ENCODE results near the gene SLC35A2. TPM values are rescaled to one million over a fixed set of nuclear protein-coding genes. Genes with fewer than 3 reads are reported as not detected.

The SLC35A2 gene
- total RNA-seq, 2 experiments from 2014 or later: 14.8 to 15.3 TPM

DNA sequence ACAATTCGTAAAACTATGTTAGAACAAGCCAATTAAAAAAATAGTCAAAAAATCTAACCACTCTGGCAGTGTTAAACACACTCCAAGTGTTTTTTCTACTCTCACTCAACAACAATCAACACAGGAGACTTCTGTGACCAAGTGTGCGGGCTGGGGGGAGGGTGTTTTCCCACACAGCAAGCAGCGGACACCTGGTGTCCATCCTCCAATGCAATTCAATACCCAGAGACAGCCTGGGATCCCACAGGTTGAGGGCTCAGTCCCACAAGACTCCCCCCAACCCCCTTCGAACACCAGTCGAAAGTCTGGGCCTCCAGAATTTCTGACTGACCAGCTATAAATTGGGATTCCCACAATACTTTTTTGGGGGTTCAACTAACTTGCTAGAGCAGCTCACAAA, 15.7 kb upstream of the SLC35A2 start:
- H3K27ac Mint-ChIP-seq: no peak overlapping the region

DNA sequence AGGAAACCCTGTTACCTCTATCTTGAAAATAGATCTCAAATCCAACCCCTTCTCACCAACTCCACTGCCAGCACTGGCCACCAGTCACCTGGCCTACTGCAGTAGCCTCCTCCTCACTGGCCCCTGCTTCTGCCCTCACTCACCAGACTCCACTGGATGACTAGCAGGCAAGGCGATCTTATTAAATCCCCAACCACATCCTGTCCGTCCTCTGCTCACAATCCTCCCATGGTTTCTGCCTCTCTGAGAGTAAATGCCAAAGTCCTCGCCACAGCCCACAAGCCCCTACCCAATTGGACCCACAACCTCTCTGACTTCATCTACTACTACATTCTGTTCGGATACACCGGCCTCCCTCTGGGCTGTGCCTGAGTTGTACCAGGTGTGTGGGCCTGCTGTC, 12.8 kb upstream of the SLC35A2 start:
- Mint-ChIP-seq H3K27me3 (ENCODE audit: low read depth) (no peaks in the 10 kb centered on the region), H3K36me3 (ENCODE audit: low read depth) (peaks cover 29% of the 10 kb centered on the region), H3K27ac (peak overlapping the region; percentile 64), H3K4me1 (ENCODE audit: low read depth) (peaks cover 38% of the 10 kb centered on the region), H3K9me3 (ENCODE audit: insufficient read depth) (no peaks in the 10 kb centered on the region), H3K4me3 (no peak overlapping the region)
- ChIA-PET POLR2A (interaction anchor here (0.9 to 1.3 kb wide), 2 partner anchors 13 to 16 kb away, joined by 3 to 7 read pairs; no protein-coding TSS in a partner anchor), CTCF (interaction anchor here (1.8 kb wide), 1 partner anchor 15 kb away, joined by 4 read pairs; no protein-coding TSS in a partner anchor)
- no peak for DNase-seq
- no peak for ATAC-seq

More for the DNA sequence above, 15.7 kb upstream of the SLC35A2 start:
- CTCF ChIA-PET: interaction anchor here (1.1 to 1.2 kb wide), 3 partner anchors 11 to 279 kb away, joined by 3 to 4 read pairs (median 3); no protein-coding TSS in a partner anchor
- Mint-ChIP-seq H3K9me3 (ENCODE audit: insufficient read depth) (no peaks in the 10 kb centered on the region), H3K36me3 (ENCODE audit: low read depth) (peaks cover 31% of the 10 kb centered on the region), H3K4me3 (no peak overlapping the region), H3K4me1 (ENCODE audit: low read depth) (peaks cover 15% of the 10 kb centered on the region), H3K27me3 (ENCODE audit: low read depth) (no peaks in the 10 kb centered on the region)
- ATAC-seq (no peak), DNase-seq (no peak)
- POLR2A ChIA-PET: interaction anchor here (1.5 kb wide), 1 partner anchor 9 kb away, joined by 6 read pairs; no protein-coding TSS in a partner anchor

GRCh38 chrX:48923771-48924170, 12.3 kb upstream of the SLC35A2 start:
- no peak for ATAC-seq
- Mint-ChIP-seq H3K36me3 (ENCODE audit: low read depth) (peaks cover 29% of the 10 kb centered on the region), H3K27me3 (ENCODE audit: low read depth) (no peaks in the 10 kb centered on the region), H3K27ac (peak overlapping the region; percentile 64), H3K4me1 (ENCODE audit: low read depth) (peaks cover 41% of the 10 kb centered on the region), H3K9me3 (ENCODE audit: insufficient read depth) (no peaks in the 10 kb centered on the region), H3K4me3 (no peak overlapping the region)
- ChIA-PET CTCF (interaction anchor here (1.8 kb wide), 1 partner anchor 16 kb away, joined by 4 read pairs; no protein-coding TSS in a partner anchor), POLR2A (interaction anchor here (0.9 to 1.3 kb wide), 2 partner anchors 13 to 16 kb away, joined by 3 to 7 read pairs; no protein-coding TSS in a partner anchor)
- no peak for DNase-seq

DNA sequence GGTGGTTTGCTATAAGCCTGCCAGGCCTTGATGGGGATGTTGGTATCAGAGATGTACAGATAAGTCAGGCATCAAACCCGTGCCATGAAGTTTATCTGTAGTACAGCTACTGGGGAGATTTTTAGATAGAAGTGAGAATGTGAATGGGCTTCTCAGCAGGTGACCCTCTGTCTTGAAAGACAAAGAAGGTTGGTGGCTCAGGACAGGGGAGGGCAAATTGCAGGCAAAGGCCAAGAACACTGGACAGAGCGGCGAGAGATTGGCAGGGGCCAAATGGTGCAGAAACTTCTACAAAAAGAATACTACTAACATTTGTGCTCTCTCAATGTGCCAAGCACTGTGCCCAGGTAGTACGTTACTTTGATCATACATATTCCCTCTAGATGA, 9.3 kb upstream of the SLC35A2 start:
- ATAC-seq (no peak), DNase-seq (no peak)
- H3K27ac Mint-ChIP-seq: peak overlapping the region; percentile 89
- POLR2A ChIA-PET: interaction anchor here (0.8 to 5.2 kb wide), 4 partner anchors 13 to 38 kb away, joined by 4 to 126 read pairs (median 5); no protein-coding TSS in a partner anchor
- peaks cover 55% of the 10 kb centered on the region for H3K4me1 Mint-ChIP-seq (ENCODE audit: low read depth)
- H3K36me3 Mint-ChIP-seq (ENCODE audit: low read depth): peaks cover 40% of the 10 kb centered on the region
- no peaks in the 10 kb centered on the region for H3K27me3 Mint-ChIP-seq (ENCODE audit: low read depth)
- no peaks in the 10 kb centered on the region for H3K9me3 Mint-ChIP-seq (ENCODE audit: insufficient read depth)
- CTCF ChIA-PET: interaction anchor here (1.1 to 1.8 kb wide), 6 partner anchors 17 to 122 kb away, joined by 3 to 23 read pairs (median 4); partner anchors contain the start of gene TFE3
- H3K4me3 Mint-ChIP-seq: peak overlapping the region; percentile 90

GRCh38 chrX:48919947-48920717, 8.7 kb upstream of the SLC35A2 start:
- Mint-ChIP-seq H3K4me1 (ENCODE audit: low read depth) (peaks cover 55% of the 10 kb centered on the region), H3K4me3 (peak overlapping the region; percentile 90), H3K27me3 (ENCODE audit: low read depth) (no peaks in the 10 kb centered on the region), H3K36me3 (ENCODE audit: low read depth) (peaks cover 38% of the 10 kb centered on the region), H3K9me3 (ENCODE audit: insufficient read depth) (no peaks in the 10 kb centered on the region), H3K27ac (peak overlapping the region; percentile 89)
- peak; percentile 36 for DNase-seq
- ChIA-PET POLR2A (interaction anchor here (0.7 to 5.2 kb wide), 9 partner anchors 10 to 123 kb away, joined by 3 to 126 read pairs (median 3); partner anchors contain the start of gene TFE3), CTCF (interaction anchor here (1.2 to 1.8 kb wide), 5 partner anchors 17 to 26 kb away, joined by 3 to 23 read pairs (median 4); no protein-coding TSS in a partner anchor)
- ATAC-seq: no peak

- peaks cover 60% of the 10 kb centered on the region for H3K4me1 Mint-ChIP-seq (ENCODE audit: low read depth)
- ATAC-seq: peak; percentile 2
Observed at GRCh38 chrX:48919360-48919841, 8.0 kb upstream of the SLC35A2 start.

DNA sequence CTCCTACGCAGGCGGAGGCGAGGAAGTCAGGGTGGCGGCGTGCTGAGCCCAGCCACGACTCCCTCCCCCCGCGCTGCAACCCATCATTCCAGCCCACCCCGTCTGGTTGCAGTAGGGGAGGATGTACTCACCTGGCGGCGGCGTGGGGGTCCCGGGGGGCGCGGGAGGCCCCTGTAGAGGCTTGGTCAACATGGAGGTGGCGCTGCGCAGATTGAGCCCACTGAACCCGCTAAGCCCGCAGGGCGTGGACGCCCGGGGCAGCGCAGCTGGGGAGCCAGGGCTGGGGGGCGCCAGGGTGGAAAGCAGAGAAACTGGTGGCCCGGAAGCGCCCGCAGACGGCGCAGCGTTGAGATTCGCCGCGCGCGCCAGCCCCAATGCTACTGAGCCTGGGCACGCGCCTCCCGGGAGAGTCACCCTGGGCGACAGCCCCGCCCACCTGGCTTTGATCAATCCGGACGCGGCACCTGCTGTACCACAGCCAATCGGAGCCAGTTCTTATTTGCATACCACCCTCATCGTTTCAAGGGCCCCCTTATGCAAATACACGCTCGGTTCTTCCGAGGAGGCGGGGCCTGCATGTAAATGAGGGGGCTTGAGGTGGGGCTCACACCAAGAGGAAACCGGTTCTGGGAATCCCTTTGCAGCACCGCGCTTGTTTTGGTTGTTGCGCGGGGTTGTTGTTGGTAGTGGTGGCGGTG, 7.3 kb upstream of the SLC35A2 start, which contains the start of gene PIM2:
Gene PIM2 (minus strand): TSS at position 382 of the 698 bp plus-strand sequence. CDS start 190 bp downstream, at position 192.
- ChIA-PET POLR2A (interaction anchor here (0.6 to 5.2 kb wide), 7 partner anchors 12 to 124 kb away, joined by 3 to 126 read pairs (median 3); partner anchors contain the start of gene TFE3), CTCF (interaction anchor here (1.7 to 1.8 kb wide), 2 partner anchors 19 to 23 kb away, joined by 7 to 23 read pairs; no protein-coding TSS in a partner anchor)
- H3K4me1 Mint-ChIP-seq (ENCODE audit: low read depth): peaks cover 60% of the 10 kb centered on the region
- DNase-seq (peak; percentile 94), ATAC-seq (peak; percentile 78)
- peaks cover 45% of the 10 kb centered on the region for H3K36me3 Mint-ChIP-seq (ENCODE audit: low read depth)
- H3K4me3 Mint-ChIP-seq: peak within 1 kb of the TSS; percentile 90
- H3K27me3 Mint-ChIP-seq (ENCODE audit: low read depth): no peaks in the 10 kb centered on the region
- peak within 1 kb of the TSS; percentile 89 for H3K27ac Mint-ChIP-seq
- no peaks in the 10 kb centered on the region for H3K9me3 Mint-ChIP-seq (ENCODE audit: insufficient read depth)

More at GRCh38 chrX:48919360-48919841, 8.0 kb upstream of the SLC35A2 start:
- peaks cover 44% of the 10 kb centered on the region for H3K36me3 Mint-ChIP-seq (ENCODE audit: low read depth)
- peak overlapping the region; percentile 89 for H3K27ac Mint-ChIP-seq
- peak overlapping the region; percentile 90 for H3K4me3 Mint-ChIP-seq
- CTCF ChIA-PET: interaction anchor here (1.4 to 1.8 kb wide), 3 partner anchors 18 to 22 kb away, joined by 4 to 23 read pairs (median 7); no protein-coding TSS in a partner anchor
- POLR2A ChIA-PET: interaction anchor here (0.6 to 5.2 kb wide), 8 partner anchors 11 to 123 kb away, joined by 3 to 126 read pairs (median 3); partner anchors contain the start of gene TFE3
- H3K9me3 Mint-ChIP-seq (ENCODE audit: insufficient read depth): no peaks in the 10 kb centered on the region
- no peaks in the 10 kb centered on the region for H3K27me3 Mint-ChIP-seq (ENCODE audit: low read depth)
- DNase-seq: no peak

GRCh38 chrX:48918301-48918642, 6.8 kb upstream of the SLC35A2 start:
- ChIA-PET CTCF (no interaction called here), POLR2A (interaction anchor here (5.2 kb wide), 1 partner anchor 20 kb away, joined by 126 read pairs; no protein-coding TSS in a partner anchor)
- ATAC-seq: no peak
- no peak for DNase-seq
- Mint-ChIP-seq H3K27me3 (ENCODE audit: low read depth) (no peaks in the 10 kb centered on the region), H3K36me3 (ENCODE audit: low read depth) (peaks cover 47% of the 10 kb centered on the region), H3K4me1 (ENCODE audit: low read depth) (peaks cover 61% of the 10 kb centered on the region), H3K4me3 (peak overlapping the region; percentile 90), H3K9me3 (ENCODE audit: insufficient read depth) (no peaks in the 10 kb centered on the region), H3K27ac (peak overlapping the region; percentile 89)

DNA sequence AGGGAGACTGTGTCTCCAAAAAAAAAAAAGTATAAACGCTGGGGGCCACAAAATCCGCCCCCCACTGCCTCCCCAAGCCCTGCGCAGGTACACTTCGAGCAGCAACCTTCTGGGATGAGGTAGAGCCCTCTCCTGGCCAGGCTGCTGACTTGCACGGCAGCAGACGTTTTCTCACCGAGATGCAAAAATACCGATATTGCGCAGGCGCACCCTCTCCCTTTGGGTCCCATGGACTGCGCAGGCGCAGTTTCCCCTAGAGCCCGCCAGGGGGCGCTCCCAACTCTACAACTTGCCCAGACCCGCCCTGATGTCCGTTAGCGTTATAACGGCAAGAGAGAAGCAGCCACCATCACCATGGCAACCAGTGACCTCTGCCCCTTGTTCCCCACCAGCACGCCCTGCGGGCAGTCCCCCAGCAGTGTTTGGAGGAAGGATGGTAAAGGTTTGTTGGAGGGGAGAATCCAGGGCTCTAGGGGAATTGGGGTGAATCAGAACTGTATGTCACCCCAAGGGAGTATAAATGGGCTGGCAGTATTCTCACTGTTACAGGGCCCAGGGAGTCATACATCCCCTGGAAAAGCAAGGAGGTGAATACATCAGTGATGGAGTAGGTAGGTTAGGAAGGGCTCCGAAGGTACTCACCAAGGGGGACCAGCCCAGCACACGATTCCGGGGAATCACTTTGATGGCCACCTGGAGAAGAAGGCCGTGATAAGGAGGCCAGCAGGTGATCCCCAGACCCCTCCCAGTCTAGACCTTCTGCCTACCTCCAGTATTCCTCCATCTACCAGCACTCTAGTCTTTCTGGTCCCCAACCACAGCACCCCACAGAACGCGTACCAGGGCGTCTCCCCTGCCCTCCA, 5.9 kb upstream of the SLC35A2 start:
- peak; percentile 92 for DNase-seq
- H3K27me3 Mint-ChIP-seq (ENCODE audit: low read depth): no peaks in the 10 kb centered on the region
- peak overlapping the region; percentile 89 for H3K27ac Mint-ChIP-seq
- ChIA-PET POLR2A (interaction anchor here (0.5 to 7.1 kb wide), 6 partner anchors 19 to 40 kb away, joined by 3 to 126 read pairs (median 5); partner anchors contain the start of gene OTUD5), CTCF (interaction anchor here (0.7 to 1.9 kb wide), 5 partner anchors 19 to 31 kb away, joined by 3 to 6 read pairs (median 6); no protein-coding TSS in a partner anchor)
- no peaks in the 10 kb centered on the region for H3K9me3 Mint-ChIP-seq (ENCODE audit: insufficient read depth)
- peaks cover 66% of the 10 kb centered on the region for H3K4me1 Mint-ChIP-seq (ENCODE audit: low read depth)
- ATAC-seq: peak; percentile 48
- peaks cover 43% of the 10 kb centered on the region for H3K36me3 Mint-ChIP-seq (ENCODE audit: low read depth)
- peak overlapping the region; percentile 90 for H3K4me3 Mint-ChIP-seq
